HG03175 (cell line): ENCODE results near the gene AKNA.

ENCODE experiments used
- ATAC-seq: cut with Tn5 transposase; IDR thresholded peaks from one replicate; pipeline ENCODE4 v1.9.1; 2021; ENCODE audit warnings: mild to moderate bottlenecking, moderate library complexity; ENCODE audit not compliant: unreplicated experiment

AKNA gene

GRCh38 chr9:114416290-114416689 is 28.5 kb upstream of the AKNA start:
- ATAC-seq, result no peak

GRCh38 chr9:114414346-114414745 is 26.6 kb upstream of the AKNA start:
- ATAC-seq, result no peak

DNA sequence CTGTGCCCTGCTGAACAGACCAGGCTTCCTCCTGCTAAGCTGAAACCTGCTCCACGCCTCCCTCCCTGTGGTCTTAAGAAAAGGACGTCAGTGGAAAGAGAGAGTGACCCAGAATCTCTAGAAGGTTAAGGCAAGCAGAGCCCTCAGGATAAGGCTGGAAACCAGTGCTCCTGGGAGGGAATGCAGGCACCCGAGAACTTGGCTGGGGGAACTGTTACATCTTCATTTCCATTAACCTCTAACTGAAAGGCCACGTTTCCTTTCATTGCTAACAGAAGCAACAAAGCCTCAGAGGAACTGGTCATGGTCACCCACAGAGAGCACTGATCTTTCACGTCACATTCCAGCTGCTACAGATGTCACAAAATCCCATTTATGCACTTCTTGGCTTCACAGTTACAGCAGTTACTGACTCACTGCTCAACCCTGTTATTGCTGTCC is 26.1 kb upstream of the AKNA start:
- no peak for ATAC-seq

DNA sequence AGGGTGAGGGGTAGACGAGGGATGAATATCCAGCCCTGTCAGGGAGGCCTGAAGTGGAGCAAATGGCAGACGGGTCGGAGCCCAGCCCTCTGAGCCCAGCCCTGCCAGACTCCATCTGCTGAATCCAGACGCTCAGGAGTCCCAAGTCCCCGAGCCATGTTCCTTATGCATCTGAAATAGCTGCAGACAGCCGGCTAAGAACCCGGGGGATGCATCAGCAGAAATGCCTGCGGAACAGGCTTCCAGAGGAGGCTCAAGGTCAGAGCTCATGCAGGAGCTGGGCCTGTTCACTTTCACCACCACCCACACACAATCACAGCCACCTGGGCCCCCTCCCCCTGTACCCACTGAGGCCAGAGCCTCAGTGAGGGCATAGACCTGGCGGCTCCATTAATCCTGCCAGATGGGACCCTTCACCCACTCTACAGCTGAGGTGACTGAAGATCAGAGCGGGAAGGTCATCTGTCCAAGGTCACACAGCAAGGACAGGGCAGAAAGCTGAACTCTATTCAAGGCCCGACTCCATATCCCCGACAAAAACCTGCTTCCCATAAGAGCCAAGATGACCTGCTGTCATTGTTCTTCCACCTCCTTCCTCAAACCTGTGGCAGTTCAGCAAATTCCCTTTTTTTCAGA is 24.4 kb upstream of the AKNA start:
- ATAC-seq, result no peak

DNA sequence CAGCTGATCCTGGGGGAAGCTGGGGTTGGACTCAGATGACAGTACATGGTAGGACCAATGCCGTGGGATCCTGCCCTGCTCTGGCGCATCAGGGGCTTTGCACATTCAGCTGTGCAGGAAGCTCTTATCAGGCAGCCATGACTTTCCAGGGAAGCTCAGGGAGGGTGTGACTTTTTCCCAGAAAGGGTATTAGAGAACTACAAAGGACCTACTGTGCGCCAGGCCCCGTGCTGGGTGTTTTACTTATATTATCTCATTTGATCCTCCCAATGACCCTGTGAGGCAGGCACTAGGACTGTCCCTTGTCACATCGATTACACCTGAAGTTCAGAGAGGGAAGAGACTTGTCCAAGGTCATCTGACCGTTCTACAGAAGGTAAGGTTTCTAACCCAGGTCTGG is 23.7 kb upstream of the AKNA start:
- ATAC-seq, result no peak

- ATAC-seq, result no peak
These were observed 23.1 kb upstream of the AKNA start for GRCh38 chr9:114410910-114411309.

- no peak for ATAC-seq
These were observed 22.1 kb upstream of the AKNA start for GRCh38 chr9:114409842-114410241.

GRCh38 chr9:114409103-114409780 is 21.5 kb upstream of the AKNA start:
- no peak for ATAC-seq

- ATAC-seq, result no peak
These were observed 20.9 kb upstream of the AKNA start for GRCh38 chr9:114408645-114409044.

- ATAC-seq, result no peak
These were observed 20.1 kb upstream of the AKNA start for GRCh38 chr9:114407889-114408288.

DNA sequence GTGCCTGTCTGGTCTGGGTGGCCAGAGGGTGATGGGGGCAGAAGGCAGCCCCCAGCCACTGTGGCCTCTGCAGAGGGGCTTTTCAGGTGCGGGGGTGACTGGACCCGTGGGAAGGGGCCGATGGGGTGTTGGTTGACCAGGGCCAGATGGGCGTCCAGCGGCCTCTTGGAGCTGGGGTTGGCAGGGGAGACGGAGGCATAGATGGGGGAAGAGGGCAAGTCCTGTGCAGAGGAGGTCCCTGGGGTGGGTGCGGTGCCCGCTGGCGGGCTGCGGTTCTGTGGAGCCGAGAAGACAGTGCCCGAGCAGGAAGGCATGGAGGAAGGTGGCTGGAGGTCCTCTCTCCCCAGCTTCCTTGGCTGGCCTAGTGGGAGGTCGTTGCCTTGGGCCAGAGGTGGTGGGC is 18.7 kb upstream of the AKNA start:
- no peak for ATAC-seq

- ATAC-seq, result peak; percentile 95
These were observed 17.7 kb upstream of the AKNA start for GRCh38 chr9:114405294-114406034.

GRCh38 chr9:114404531-114404930 is 16.7 kb upstream of the AKNA start:
- no peak for ATAC-seq

- ATAC-seq, result no peak
These were observed 15.5 kb upstream of the AKNA start for GRCh38 chr9:114403153-114403756.

DNA sequence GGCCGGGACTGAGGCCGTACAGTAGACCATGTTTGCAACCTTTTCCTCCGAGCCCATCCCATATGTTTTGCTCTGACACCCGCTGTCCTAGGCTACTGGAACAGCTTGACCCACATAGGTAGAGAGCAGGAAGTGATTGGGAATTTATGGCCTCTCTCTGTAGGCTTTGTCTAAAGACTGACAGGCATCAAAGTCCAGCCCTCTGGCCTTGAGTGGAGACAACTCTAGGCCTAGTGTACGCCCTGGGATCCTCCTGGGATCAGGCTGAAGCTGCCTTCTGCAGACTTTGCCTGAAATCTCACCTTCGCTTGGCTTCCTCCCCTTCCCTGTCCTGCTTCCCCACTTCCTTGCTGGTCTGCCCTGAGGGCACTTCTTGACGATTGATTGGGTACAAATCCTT is 13.6 kb upstream of the AKNA start:
- ATAC-seq, result no peak

- ATAC-seq, result no peak
These were observed 13.0 kb upstream of the AKNA start for GRCh38 chr9:114400772-114401171.

DNA sequence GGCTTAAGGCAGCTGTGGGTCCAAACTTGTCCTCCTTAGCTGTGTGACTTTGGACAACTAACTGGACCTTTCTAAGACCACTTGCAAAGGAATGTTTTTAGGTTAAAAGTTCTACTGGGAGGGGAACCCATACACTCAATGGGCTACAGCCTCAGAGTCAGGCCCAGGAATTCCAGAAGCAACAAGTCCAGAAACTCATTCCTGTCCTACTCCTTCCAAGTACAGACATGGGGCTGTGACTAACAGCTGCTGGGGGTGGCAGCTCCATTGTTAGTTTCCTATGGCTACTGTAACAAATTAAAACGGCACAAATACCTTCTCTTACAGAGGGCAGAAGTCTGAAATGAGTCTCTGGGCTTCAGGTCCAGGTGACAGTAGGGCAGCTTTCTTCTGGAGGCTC is 12.4 kb upstream of the AKNA start:
- ATAC-seq, result no peak

- no peak for ATAC-seq
These were observed 11.6 kb upstream of the AKNA start for GRCh38 chr9:114399381-114399780.

- ATAC-seq, result peak; percentile 81
These were observed 10.2 kb upstream of the AKNA start for GRCh38 chr9:114397848-114398605.

GRCh38 chr9:114397219-114397847 is 9.6 kb upstream of the AKNA start:
- ATAC-seq, result no peak
